Fibroblast of skin of left quadriceps (primary cell): ENCODE results near the gene ATG4A.

Source experiments
- DNase-seq, 2 experiments: peaks; one replicate each; pipeline ENCODE4 v3.0.0-alpha.2; 2013; ENCODE audit warnings: low read depth in 2 of 2

ATG4A gene

GRCh38 chrX:108168961-108169740 lies 77.6 kb downstream of the ATG4A start:
- DNase-seq: no peak

GRCh38 chrX:108169768-108170167 lies 78.2 kb downstream of the ATG4A start:
- no peak for DNase-seq

- DNase-seq: no peak
Observed at GRCh38 chrX:108171671-108172070, 80.1 kb downstream of the ATG4A start.

- no peak for DNase-seq
Observed at GRCh38 chrX:108173874-108174273, 82.3 kb downstream of the ATG4A start.

GRCh38 chrX:108177351-108178142 lies 86.0 kb downstream of the ATG4A start:
- DNase-seq: no peak

- no peak for DNase-seq
Observed at GRCh38 chrX:108178143-108178498, 86.5 kb downstream of the ATG4A start.

- DNase-seq: peak; percentile 23 to 33
Observed at GRCh38 chrX:108186811-108187210, 95.2 kb downstream of the ATG4A start.

GRCh38 chrX:108198420-108198819 lies 106.8 kb downstream of the ATG4A start:
- no peak for DNase-seq

- DNase-seq: no peak
Observed at GRCh38 chrX:108199041-108199440, 107.5 kb downstream of the ATG4A start.

- no peak for DNase-seq
Observed at GRCh38 chrX:108199691-108200090, 108.1 kb downstream of the ATG4A start.

GRCh38 chrX:108203540-108203939 lies 112.0 kb downstream of the ATG4A start:
- no peak for DNase-seq
